ENCODE results near the gene BMPR1B. TPM values are rescaled to one million over a fixed set of nuclear protein-coding genes. Genes with fewer than 3 reads are reported as not detected.

Gene BMPR1B
- total RNA-seq, 6 experiments from 2014 or later = 0.31 to 1.6 (median 0.62) TPM

- no peaks in the 10 kb centered on the region for H3K27me3 ChIP-seq
- H3K4me3 ChIP-seq = no peak overlapping the region
- H3K4me1 ChIP-seq = no peaks in the 10 kb centered on the region
- intact Hi-C loops (cut with DNase I) = no loop called here
- no peaks in the 10 kb centered on the region for H3K9me3 ChIP-seq
- no peak for TF ChIP-seq POLR2A (IDR thresholded peaks at IDR 0.05)
- no peaks in the 10 kb centered on the region for H3K36me3 ChIP-seq
- 56% methylated on average over 2 of the region's 2 CpGs for WGBS (ENCODE audit: insufficient coverage, low coverage, low lambda C conversion rate, missing lambda C conversion rate)
- H3K27ac ChIP-seq = no peak overlapping the region
- no peak for DNase-seq
- ATAC-seq = no peak
These were observed 43.3 kb downstream of the BMPR1B start for GRCh38 chr4:94801016-94801415.

- Histone ChIP-seq H3K4me1 (no peaks in the 10 kb centered on the region), H3K9me3 (no peaks in the 10 kb centered on the region), H3K27ac (no peak overlapping the region), H3K36me3 (no peaks in the 10 kb centered on the region), H3K27me3 (no peaks in the 10 kb centered on the region), H3K4me3 (no peak overlapping the region)
- WGBS (ENCODE audit: insufficient coverage, low coverage, low lambda C conversion rate, missing lambda C conversion rate) = 29% methylated on average over 4 of the region's 4 CpGs
- no peak for DNase-seq
- TF ChIP-seq POLR2A (IDR thresholded peaks at IDR 0.05) = no peak
- TF ChIP-seq CTCF (IDR thresholded peaks at IDR 0.05) = no peak
- intact Hi-C loops (cut with DNase I) = no loop called here
- peak in 1 of 4 donors; percentile 38 for ATAC-seq
These were observed 44.3 kb downstream of the BMPR1B start for GRCh38 chr4:94802091-94802490.

GRCh38 chr4:94803181-94803580, 45.4 kb downstream of the BMPR1B start:
- Histone ChIP-seq H3K27me3 (no peaks in the 10 kb centered on the region), H3K36me3 (no peaks in the 10 kb centered on the region), H3K9me3 (no peaks in the 10 kb centered on the region), H3K4me1 (no peaks in the 10 kb centered on the region), H3K4me3 (no peak overlapping the region), H3K27ac (no peak overlapping the region)
- WGBS (ENCODE audit: insufficient coverage, low coverage, low lambda C conversion rate, missing lambda C conversion rate) = 43% methylated on average over 2 of the region's 2 CpGs
- TF ChIP-seq POLR2A (IDR thresholded peaks at IDR 0.05) = no peak
- TF ChIP-seq CTCF (IDR thresholded peaks at IDR 0.05) = no peak
- DNase-seq = no peak
- intact Hi-C loops (cut with DNase I) = no loop called here
- no peak for ATAC-seq

GRCh38 chr4:94804650-94805049, 46.9 kb downstream of the BMPR1B start:
- H3K9me3 ChIP-seq = no peaks in the 10 kb centered on the region
- ATAC-seq = no peak
- no peak for DNase-seq
- H3K27ac ChIP-seq = no peak overlapping the region
- no peaks in the 10 kb centered on the region for H3K36me3 ChIP-seq
- WGBS (ENCODE audit: insufficient coverage, low coverage, low lambda C conversion rate, missing lambda C conversion rate) = 77% methylated on average over 4 of the region's 4 CpGs
- intact Hi-C loops (cut with DNase I) = no loop called here
- H3K4me1 ChIP-seq = no peaks in the 10 kb centered on the region
- H3K27me3 ChIP-seq = no peaks in the 10 kb centered on the region
- no peak overlapping the region for H3K4me3 ChIP-seq
- TF ChIP-seq CTCF (IDR thresholded peaks at IDR 0.05) (no peak), POLR2A (IDR thresholded peaks at IDR 0.05) (no peak)

GRCh38 chr4:94806376-94806775, 48.6 kb downstream of the BMPR1B start:
- Histone ChIP-seq H3K4me1 (no peaks in the 10 kb centered on the region), H3K27ac (no peak overlapping the region), H3K4me3 (no peak overlapping the region), H3K36me3 (no peaks in the 10 kb centered on the region), H3K9me3 (no peaks in the 10 kb centered on the region), H3K27me3 (no peaks in the 10 kb centered on the region)
- WGBS (ENCODE audit: insufficient coverage, low coverage, low lambda C conversion rate, missing lambda C conversion rate) = 94% methylated on average over 2 of the region's 2 CpGs
- TF ChIP-seq CTCF (IDR thresholded peaks at IDR 0.05) = no peak
- TF ChIP-seq POLR2A (IDR thresholded peaks at IDR 0.05) = no peak
- intact Hi-C loops (cut with DNase I) = no loop called here
- DNase-seq (no peak), ATAC-seq (no peak)

Measured in right lobe of liver (tissue), 6 donors.